GM21360 (cell line): Measurements from ENCODE around the gene ABCA1.
"Not testable (repeated sequence)": the region's sequence is repeated elsewhere in the genome, so short reads cannot be mapped to it uniquely, and the experiment has no call there.

Experiments used
- ATAC-seq: cut with Tn5 transposase; IDR thresholded peaks from one replicate; pipeline ENCODE4 v1.9.1; 2021; ENCODE audit warnings: mild to moderate bottlenecking, moderate library complexity; ENCODE audit not compliant: unreplicated experiment

The ABCA1 gene

DNA sequence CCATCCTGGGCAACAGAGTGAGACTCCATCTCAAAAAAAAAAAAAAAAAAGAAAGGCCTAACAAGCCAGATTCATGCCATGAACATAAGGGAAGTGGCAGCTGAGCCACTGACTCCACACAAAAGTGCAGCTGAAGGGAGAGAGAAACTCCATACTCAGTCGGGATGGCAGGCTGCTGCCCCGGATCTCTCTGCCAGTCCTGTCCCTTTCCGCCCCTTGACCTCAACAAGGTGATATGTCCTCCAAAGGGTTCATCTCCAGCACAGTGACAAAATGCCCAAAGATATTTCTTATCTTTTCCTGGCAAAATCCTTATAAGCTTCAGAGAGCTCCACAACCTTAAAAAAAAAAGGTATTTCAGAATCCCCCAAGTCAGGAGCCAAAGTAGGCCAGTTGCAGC lies 52.6 kb downstream of the ABCA1 start:
- no peak for ATAC-seq

DNA sequence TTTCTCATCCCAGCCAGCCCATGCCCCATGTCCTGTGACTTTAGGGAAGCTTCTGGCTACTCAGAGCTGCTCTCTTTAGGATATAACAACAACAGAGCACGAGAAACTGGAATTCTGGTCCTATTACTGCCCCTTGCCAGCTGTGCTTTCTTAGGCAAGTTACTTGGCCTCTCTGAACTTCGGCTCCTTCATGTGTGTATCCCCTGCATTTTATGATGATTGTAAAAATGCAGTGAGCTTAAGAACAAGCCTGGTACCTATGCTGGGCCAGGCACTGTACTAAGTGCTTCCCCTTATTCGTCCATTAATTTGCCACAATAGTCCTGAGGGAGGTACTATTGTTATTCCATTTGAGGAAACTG lies 54.5 kb downstream of the ABCA1 start:
- ATAC-seq, result no peak

DNA sequence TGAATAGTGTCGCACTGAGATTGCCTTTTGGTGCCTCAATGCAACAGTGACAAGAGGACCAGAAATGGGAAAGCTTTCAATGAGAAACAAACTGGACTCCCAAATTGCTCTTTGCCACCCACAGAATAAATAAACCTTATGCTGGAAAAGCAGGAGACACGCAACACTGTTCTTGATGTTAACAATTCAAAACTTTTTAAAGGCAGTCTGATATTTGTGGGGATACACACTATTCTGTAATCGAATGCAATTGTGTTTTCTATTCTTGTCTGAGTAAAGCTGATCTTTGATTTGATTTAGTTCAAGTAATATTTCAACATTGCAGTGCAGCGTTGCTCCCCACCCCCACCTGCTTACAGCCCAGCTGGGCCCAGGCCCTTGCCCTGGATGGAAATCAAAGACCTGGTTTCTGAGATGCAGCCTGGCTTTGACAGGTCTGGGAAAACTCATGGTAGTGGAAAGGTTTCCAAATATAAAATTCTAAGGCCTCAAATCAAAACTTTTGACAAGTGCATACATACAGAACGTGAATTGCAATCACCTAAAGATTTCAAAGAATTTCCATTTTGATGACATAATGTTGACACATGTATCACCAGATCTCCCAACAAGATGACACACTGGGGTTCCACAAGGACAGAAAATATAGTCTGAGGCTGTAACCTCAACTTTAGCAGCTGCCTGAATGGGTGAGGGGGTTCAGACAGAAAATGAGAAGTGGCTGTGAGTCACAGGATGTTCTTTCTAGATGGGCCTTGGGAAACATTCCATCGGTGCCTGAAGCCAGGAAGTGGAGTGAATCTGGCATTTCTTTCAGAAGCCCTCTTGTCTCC lies 55.1 kb downstream of the ABCA1 start:
- ATAC-seq, result no peak

DNA sequence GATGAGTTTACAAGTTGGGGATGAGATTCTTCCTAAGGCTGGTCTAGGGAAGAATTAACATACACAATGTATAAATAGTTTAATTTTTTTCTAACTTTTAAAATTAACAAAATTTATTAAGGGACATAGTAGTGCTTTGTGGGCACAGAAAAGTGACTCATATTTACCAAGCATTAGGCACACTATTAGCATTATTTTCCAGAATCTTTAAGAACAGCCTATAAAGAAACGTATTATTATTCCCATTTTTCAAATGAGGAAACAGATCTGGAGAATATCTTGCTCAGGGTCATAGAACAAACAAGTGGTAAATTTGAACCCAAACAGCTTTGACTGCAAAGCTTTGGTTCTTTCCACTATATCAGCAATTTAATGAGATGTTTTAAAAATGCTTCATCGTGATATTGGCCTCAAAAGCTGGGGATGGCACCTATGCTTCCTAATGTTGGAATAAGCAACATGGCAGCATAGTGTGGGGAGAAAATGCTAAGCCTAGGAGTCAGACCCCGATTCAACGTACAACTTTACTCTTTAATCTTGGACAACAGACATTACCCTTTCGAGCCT lies 55.9 kb downstream of the ABCA1 start:
- ATAC-seq, result no peak

GRCh38 chr9:104869811-104870210 lies 58.1 kb downstream of the ABCA1 start:
- no peak for ATAC-seq

- peak; percentile 96 for ATAC-seq
Observed at GRCh38 chr9:104868687-104869404, 59.1 kb downstream of the ABCA1 start.

DNA sequence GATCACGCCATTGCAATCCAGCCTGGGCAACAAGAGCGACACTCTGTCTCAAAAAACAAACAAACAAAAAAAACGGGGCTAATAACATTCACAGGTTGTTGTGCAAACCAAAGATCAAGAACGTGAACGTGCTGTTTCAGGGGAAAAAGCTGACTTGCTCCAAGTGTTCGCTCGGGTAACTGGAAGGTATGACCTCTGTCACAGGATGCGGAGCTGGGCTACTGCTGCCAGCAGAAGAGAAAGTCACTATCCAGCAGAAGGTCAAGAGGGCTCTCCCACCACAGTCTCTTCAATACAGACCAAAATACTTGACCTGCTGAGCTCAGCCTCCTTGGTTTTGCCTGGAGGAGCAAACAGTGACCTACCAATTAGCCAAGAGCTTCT lies 59.7 kb downstream of the ABCA1 start:
- no peak for ATAC-seq

GRCh38 chr9:104866191-104866590 lies 61.8 kb downstream of the ABCA1 start:
- no peak for ATAC-seq

GRCh38 chr9:104864675-104865104 lies 63.3 kb downstream of the ABCA1 start:
- no peak for ATAC-seq

DNA sequence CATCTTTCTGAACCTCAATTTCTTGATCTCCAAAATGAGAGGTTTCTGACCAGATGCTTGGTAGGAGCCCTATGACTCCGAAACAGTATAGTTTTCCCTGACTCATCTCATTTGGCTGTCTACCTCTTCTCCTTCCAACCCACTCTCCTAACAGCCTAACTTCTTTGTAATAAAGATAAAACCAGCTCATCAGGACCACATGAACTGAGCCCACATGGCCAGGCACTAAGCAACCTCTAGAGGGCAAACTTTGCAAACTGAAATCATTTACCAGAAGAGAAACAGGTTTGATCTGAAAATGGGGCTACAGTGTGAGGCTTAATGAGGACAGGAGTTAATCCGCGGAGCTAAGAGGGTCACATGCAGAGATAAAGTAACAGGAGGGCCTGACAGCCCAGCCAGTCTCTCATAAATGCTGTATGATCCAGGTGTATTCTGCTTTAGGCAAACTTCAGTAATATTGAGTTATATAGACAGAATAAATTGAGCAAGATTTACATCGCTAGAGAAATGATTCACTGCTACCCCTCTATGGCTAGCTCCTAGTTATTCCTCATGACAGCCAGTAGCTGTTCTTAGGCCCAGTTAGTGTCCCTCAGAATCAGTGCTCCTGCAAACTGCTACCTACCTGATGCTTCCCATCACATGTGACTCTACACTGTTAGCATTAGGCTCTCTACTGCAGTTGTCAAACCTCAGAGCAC lies 64.6 kb downstream of the ABCA1 start:
- peak; percentile 72 for ATAC-seq

DNA sequence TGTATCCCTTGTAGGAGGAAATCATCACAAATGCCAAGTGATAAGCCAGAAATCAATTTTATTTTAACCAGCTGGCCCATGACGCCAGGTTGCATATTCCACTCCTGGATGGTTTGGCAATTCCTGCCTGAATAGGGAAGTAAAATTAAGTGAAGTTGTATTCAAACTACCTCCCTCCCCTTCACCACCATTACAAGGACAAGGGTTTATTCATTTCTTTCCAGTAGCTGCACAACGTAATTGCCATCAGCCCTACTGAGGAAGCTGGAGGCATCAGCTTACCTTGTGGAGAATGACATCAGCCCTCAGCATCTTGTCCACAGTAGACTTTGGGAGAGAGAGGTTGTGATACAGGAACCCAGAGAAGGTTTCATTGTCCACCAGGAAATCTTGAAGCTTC lies 66.6 kb downstream of the ABCA1 start:
- ATAC-seq, result no peak

DNA sequence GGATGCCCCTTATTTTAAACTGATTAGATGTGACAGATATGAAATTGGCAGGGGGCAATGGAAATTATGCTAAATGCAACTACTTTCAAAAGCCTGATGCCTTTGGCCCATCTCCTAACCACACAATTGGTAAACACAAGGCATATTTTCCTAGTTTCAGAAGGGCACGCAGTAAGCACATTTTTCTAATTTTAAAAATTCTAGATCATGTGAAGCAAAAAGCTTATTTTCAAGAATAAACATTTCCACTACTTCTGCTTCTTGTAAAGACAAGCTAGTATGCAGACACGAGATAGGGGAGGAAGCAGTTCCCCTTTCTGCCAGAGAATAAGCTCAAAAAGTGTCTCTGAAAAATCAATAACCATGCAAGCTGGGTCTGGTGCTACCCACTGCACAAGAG lies 67.7 kb downstream of the ABCA1 start:
- ATAC-seq, result no peak

DNA sequence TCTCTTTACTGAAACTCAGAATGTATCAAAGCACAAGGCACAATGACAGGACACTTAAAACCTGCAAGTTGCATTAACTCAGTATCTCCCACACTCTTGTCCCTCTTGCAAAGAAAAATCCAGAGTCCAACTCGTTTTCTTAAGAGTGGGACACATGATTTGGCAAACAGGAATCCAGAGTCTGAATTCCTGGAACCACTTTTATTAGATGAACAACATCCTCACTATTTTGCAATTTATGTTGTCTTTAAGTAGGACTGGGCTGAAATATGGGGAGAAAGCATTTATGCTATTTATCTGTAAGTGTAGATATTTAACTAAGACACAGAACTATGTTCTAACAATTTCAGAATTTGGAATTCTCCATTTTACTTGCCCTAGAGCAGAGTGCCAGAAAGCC lies 69.1 kb downstream of the ABCA1 start:
- ATAC-seq, result no peak

DNA sequence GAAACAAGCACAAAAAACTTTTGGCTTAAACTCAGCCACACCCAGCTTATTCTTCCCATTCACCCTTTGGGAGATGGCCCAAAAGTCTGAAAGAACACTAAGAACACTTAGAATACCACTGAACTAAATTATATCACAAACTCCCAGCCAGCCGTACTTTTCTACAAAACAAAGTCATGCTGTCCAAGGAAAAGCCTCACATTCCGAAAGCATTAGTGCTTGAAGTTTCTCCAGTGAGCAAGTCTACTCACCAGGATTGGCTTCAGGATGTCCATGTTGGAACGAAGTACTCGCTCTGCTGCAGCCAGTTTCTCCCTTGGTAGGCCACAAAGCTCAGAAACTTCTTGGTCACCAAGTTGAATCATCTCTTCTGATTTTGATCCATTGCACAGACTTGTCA lies 69.7 kb downstream of the ABCA1 start:
- ATAC-seq, result no peak

DNA sequence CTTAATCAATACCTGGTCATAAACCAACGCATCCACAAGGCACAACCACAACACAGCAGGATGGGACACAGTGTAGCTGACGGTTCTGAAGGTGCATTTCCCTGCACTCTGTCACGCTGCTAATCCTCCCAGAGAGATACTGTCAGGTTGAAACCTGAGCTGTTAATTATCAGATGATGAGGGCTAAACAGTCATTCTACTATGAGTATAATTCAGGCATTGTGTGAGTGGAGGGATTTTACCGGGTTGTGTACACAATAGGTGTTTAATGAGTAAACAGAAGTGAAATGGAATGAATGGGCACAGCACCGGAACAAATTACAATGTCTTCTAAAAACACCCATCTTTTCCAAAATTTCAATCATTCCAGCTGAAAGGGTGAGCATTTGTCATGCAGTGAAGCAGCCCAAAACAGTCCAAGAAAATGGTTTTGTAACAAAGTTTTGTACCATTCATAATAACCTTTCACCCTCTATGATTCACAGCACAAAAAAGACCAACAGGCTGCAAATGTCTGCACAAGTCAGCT lies 71.5 kb downstream of the ABCA1 start:
- no peak for ATAC-seq

- no peak for ATAC-seq
Observed at GRCh38 chr9:104855807-104856206, 72.1 kb downstream of the ABCA1 start.

DNA sequence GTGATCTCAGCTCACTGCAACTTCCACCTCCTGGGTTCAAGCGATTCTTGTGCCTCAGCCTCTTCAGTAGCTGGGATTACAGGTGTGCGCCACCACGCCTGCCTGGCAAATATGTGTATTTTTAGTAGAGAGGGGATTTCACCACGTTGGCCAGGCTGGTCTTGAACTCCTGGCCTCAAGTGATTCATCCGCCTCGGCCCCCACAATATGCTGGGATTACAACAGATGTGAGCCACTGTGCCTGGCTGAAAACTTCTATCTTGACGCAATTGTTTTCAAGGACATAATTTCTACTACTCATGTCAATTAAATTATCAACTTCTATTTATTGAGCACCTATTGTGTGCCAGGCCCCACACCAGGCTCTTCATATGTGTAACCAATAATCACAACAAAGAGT lies 72.7 kb downstream of the ABCA1 start:
- not testable (repeated sequence) for ATAC-seq

DNA sequence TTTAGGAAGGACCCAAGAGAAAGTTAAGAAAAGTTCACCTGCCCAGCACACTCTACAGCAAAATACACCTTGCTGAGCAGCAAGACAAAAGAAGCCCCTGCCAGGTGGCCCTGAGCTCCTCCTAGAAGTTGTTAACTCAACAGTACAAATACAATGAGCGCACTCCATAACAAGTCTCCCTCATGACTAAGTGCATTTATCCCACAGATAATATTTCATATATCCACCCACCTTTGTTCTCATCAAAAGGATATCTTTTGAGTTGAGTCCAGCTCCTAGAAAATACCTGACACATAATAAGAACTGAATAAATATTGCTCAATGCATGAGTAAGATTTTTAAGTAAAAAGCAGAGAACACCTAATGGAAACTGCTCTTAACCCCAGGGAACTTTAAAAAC lies 73.3 kb downstream of the ABCA1 start:
- no peak for ATAC-seq

DNA sequence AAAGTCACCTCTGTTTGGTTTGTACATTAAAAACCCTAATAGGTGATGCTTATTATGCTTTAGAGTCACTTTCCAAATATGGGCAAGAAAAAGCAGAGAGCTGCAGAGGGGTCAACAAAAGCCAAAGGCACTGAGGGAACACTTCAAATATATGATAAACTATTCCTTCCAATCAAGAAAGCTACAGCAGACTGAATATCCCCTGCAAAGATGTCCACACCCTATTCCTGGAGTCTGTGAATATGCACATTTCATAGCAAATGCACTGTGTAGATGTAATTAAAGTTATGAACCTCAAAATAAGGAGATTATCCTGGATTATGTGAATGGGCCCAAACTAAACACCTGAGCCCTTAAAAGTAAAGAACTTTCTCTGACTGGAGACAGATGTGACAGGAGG lies 74.3 kb downstream of the ABCA1 start:
- no peak for ATAC-seq

DNA sequence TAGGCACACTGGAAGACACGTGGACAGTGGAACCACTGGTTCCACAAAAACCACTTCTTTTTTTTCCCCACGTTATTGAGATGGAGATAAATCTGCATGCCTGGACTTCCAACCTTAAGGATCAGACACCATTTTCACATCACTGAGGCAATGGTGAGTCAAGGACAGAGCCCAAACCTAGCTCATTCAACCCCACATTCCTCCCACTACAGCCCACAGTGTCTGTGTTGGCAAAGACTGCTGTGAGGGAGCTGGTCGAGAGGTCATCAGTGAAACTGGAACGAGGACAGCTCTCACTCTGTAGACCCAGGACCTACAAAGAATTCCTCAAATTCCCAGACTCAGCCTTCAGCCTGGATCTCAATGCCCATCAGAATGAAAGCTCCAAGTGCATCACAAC lies 74.8 kb downstream of the ABCA1 start:
- no peak for ATAC-seq

DNA sequence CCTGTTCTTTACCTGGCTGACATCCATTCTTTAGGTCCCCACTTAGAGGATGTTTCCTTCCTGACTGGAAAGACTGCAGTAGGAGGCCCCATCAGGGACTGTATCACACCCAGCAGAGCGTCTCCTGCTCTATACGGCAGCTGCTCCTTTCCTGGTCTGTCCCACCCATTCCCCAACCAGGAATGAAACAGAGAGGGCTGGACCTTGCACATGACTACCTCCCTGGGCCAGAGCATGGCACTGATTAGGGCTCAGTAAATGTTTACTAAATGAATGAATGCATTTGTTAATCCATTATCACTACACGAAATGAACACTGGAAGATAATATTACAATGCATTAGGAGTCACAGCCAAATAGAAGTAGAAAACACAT lies 76.4 kb downstream of the ABCA1 start:
- no peak for ATAC-seq
